ENCODE measurements around the gene SMAD7.

GRCh38 chr18:48957616-48958015 lies 6.9 kb upstream of the SMAD7 start:
- no peak for TF ChIP-seq CTCF (IDR thresholded peaks at IDR 0.05)
- no peak for TF ChIP-seq POLR2A (IDR thresholded peaks at IDR 0.05)
